Measurements from ENCODE around the gene GPR132. TPM values are rescaled to one million over a fixed set of nuclear protein-coding genes. Genes with fewer than 3 reads are reported as not detected.
"Not testable (repeated sequence)": the region's sequence is repeated elsewhere in the genome, so short reads cannot be mapped to it uniquely, and the experiment has no call there.

Gene GPR132
- total RNA-seq, 1 experiment from 2014 or later, result 0.71 TPM

- in situ Hi-C loops (cut with HindIII; ENCODE audit: low pct_unique_long_range_greater_than_20kb, low sequenced_read_pairs), result no loop called here
- DNase-seq (ENCODE audit: low read depth), result no peak
Measured at GRCh38 chr14:105030836-105031396, 34.3 kb downstream of the GPR132 start.

DNA sequence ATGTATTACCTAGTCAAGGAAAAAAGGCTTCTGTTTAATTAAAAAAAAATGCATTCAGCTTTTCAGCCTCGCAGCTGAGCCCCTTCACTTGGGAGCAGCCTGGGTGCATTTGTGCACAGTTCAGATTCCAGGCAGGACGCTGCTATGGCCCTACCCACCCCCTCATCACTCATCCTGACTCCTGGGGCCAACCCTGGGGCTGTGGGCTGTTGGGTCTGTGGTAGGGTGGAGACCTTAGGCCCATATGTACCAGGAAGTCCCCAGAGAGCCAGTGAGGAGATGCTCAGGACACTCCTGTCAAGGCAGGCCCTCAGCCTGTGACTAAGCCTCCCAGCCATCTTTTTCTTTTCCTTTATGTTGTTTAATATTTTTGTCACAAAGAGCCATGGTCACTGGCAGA, 35.0 kb downstream of the GPR132 start:
- in situ Hi-C loops (cut with HindIII; ENCODE audit: low pct_unique_long_range_greater_than_20kb, low sequenced_read_pairs), result no loop called here
- DNase-seq (ENCODE audit: low read depth), result no peak

DNA sequence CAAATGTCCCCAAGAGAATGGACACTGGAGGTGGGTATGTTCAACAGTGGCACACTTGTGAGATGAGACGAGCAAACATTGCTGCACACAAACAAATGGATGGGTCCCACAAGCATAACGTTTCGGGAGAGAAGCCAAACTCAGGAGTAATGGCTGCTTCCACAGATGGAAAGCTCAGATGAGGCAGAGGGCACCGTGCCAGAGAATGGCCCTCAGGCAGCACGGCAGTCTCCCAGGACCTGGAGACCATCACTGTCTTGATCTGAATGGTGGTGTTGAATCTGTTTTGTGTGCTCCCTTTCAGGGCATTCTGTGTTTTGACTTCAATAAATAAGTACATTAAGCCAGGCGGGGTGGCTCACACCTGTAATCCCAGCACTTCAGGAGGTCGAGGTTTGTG, 35.8 kb downstream of the GPR132 start:
- no peak for DNase-seq (ENCODE audit: low read depth)
- in situ Hi-C loops (cut with HindIII; ENCODE audit: low pct_unique_long_range_greater_than_20kb, low sequenced_read_pairs), result no loop called here

- in situ Hi-C loops (cut with HindIII; ENCODE audit: low pct_unique_long_range_greater_than_20kb, low sequenced_read_pairs), result no loop called here
- DNase-seq (ENCODE audit: low read depth), result no peak
Measured at GRCh38 chr14:105028251-105028927, 36.8 kb downstream of the GPR132 start.

- DNase-seq (ENCODE audit: low read depth), result not testable (repeated sequence)
Measured at GRCh38 chr14:105027718-105028117, 37.5 kb downstream of the GPR132 start.

DNA sequence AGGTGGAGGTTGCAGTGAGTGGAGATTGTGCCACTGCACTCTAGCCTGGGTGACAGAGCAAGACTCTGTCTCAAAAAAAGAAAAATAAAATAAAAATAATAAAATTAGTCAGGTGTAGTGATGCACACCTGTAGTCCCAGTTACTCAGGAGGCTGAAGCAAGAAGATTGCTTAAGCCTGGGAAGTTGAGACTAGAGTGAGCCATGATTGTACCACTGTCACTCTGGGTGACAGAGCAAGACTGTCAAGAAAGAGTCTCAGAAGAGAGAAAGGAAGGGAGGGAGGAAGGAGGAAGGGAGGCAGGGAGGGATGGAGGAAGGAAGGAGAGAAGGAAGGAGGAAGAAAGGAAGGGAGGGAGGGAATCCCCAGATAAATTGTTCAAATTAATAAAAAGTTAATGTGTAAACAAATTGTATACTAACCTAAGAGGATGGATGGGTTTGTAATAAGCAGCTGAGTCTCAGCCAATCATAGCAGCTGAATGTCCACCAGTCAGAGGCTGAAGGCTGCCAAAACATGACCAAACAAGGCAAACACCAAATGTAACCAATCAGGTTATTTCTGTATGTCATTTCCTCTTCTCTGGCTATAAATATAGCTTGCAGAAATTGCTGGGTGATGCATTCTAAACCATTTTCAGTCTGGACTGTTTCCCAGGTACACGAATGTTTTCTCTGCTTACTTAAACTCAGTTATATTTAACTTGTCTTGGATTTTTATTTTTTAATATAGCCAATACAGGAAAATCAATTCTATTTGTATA, 38.2 kb downstream of the GPR132 start:
- peak; percentile 57 for DNase-seq (ENCODE audit: low read depth)
- in situ Hi-C loops (cut with HindIII; ENCODE audit: low pct_unique_long_range_greater_than_20kb, low sequenced_read_pairs), result no loop called here

More at GRCh38 chr14:105027718-105028117, 37.5 kb downstream of the GPR132 start:
- in situ Hi-C loops (cut with HindIII; ENCODE audit: low pct_unique_long_range_greater_than_20kb, low sequenced_read_pairs), result not testable (repeated sequence)

GRCh38 chr14:105026033-105026785, 39.0 kb downstream of the GPR132 start:
- no peak for DNase-seq (ENCODE audit: low read depth)
- in situ Hi-C loops (cut with HindIII; ENCODE audit: low pct_unique_long_range_greater_than_20kb, low sequenced_read_pairs), result no loop called here

DNA sequence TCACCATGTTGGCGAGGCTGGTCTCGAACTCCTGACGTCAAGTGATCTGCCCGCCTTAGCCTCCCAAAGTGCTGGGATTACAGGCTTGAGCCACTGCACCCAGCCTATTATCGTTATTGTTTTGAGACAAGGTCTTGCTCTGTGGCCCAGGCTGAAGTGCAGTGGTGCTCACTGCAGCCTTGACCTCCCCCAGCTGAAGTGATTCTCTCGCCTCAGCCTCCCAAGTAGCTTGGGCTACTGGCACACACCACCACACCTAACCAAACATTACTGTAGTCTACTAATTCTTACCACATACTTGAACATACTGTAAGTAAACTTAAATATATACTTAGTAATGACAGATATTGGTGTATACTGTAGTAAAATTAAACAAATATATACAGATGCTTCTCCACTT, 39.8 kb downstream of the GPR132 start:
- DNase-seq (ENCODE audit: low read depth), result no peak
- in situ Hi-C loops (cut with HindIII; ENCODE audit: low pct_unique_long_range_greater_than_20kb, low sequenced_read_pairs), result no loop called here

GRCh38 chr14:105023791-105024480, 41.3 kb downstream of the GPR132 start:
- peak; percentile 86 for DNase-seq (ENCODE audit: low read depth)

GRCh38 chr14:105023144-105023543, 42.1 kb downstream of the GPR132 start:
- in situ Hi-C loops (cut with HindIII; ENCODE audit: low pct_unique_long_range_greater_than_20kb, low sequenced_read_pairs), result no loop called here
- DNase-seq (ENCODE audit: low read depth), result no peak

More at GRCh38 chr14:105023791-105024480, 41.3 kb downstream of the GPR132 start:
- in situ Hi-C loops (cut with HindIII; ENCODE audit: low pct_unique_long_range_greater_than_20kb, low sequenced_read_pairs), result no loop called here

- in situ Hi-C loops (cut with HindIII; ENCODE audit: low pct_unique_long_range_greater_than_20kb, low sequenced_read_pairs), result no loop called here
- DNase-seq (ENCODE audit: low read depth), result no peak
Measured at GRCh38 chr14:105022276-105022670, 43.0 kb downstream of the GPR132 start.

DNA sequence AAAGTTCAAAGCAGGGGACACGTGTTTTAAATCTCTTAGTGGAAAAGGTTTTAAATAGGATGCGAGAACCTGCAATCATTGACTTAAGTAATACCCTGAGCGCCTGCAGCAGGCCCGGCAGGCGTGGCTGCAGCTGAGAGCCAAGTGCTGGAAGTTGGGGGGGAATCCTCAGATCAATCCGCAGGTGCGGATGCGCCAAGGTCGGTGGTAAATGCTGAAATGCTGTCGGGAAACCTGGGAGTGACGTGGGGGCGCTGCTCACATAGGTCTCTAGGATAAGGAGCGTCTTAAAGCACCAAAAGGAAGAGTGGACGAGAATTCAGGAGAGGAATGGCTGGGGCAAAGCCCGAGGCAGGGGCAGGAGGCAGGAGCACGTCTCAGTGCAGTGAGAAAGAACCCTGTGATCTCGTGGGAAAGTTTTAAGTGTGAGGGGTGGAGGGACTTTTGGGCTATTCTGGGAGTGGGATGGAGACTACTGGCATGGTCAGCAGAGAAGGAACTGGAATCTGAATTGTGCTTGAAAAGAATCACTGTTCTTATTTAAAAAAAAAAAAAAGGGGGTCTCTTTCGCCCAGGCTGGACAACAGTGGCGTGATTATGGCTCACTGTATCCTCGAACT, 43.5 kb downstream of the GPR132 start:
- in situ Hi-C loops (cut with HindIII; ENCODE audit: low pct_unique_long_range_greater_than_20kb, low sequenced_read_pairs), result no loop called here
- DNase-seq (ENCODE audit: low read depth), result no peak

DNA sequence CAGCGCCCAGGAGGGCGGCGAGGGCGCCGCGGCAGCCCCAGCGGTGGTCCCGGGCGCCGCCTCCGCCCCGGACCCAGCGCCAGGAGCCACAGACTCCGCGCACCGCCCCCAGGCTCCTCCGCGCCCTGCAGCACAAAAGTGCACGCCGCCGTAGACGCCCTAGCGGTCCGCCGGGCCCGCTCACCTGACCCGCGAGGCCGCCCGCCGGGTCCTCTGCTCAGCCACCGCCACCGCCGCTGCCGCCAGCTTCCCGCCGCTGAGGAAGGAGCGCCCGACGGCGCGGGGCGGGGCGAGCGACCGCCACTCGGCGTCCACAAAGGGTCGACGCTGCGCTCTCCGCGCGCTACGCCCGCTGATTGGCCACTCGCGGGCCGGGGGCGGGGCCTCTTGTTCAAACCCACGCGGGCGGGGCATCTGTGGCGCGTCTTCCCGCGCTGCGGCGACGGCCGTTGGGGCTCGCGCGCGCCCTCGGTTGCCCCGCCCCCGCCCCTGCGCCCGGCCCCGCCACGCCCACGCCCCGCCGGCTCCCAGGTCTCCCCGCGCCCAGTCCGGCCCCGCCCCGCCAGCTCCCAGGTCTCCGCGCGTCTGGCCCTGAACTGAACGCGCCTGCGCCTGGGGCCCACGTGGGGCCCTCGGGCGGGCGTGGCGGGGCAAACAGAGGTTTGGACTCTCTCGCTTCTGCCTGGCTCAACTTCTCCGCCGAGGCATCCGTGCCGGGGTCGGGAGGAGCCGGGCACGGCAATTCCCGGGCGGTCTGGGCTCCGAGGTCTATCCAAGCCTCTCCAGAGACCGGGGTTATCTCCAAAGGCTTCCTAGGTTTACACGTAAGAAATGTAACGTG, 44.2 kb downstream of the GPR132 start, which contains the start of gene CDCA4:
Gene CDCA4, minus strand, starts transcription at position 269 of the 841 bp plus-strand sequence. CDS start 9,154 bp downstream, outside the sequence.
- peak; percentile 88 for DNase-seq (ENCODE audit: low read depth)
- in situ Hi-C loops (cut with HindIII; ENCODE audit: low pct_unique_long_range_greater_than_20kb, low sequenced_read_pairs), result no loop called here

GRCh38 chr14:105019861-105020814, 45.1 kb downstream of the GPR132 start:
- in situ Hi-C loops (cut with HindIII; ENCODE audit: low pct_unique_long_range_greater_than_20kb, low sequenced_read_pairs), result no loop called here
- DNase-seq (ENCODE audit: low read depth), result no peak

- in situ Hi-C loops (cut with HindIII; ENCODE audit: low pct_unique_long_range_greater_than_20kb, low sequenced_read_pairs), result no loop called here
Measured at GRCh38 chr14:105018414-105018813, 46.8 kb downstream of the GPR132 start.

GRCh38 chr14:105015905-105016304, 49.3 kb downstream of the GPR132 start:
- in situ Hi-C loops (cut with HindIII; ENCODE audit: low pct_unique_long_range_greater_than_20kb, low sequenced_read_pairs), result no loop called here
- DNase-seq (ENCODE audit: low read depth), result no peak

More at GRCh38 chr14:105018414-105018813, 46.8 kb downstream of the GPR132 start:
- no peak for DNase-seq (ENCODE audit: low read depth)
